ENCODE results near the gene IL13RA1.
"Not testable (repeated sequence)": the region's sequence is repeated elsewhere in the genome, so short reads cannot be mapped to it uniquely, and the experiment has no call there.

IL13RA1 gene

GRCh38 chrX:118795528-118796280, 68.3 kb downstream of the IL13RA1 start:
- no peak for DNase-seq

DNA sequence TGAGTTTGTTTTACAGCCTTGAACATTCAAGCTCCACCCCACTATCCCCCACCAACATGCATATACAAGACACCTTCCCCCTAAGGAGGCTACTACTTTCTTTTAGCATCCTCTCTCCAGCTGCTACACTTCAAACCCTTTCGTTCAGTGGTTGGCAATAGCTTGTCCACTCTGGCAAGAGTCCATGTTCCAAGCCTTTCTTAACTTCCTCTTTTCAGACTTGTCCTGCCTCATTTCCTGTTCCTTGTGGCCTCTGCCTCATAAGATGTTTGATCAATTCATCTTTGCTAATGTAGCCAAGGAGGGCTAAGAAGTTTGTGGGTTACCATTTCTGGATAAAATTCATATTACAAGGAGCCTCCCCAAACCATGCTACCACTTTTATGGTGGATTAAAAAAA, 75.5 kb downstream of the IL13RA1 start:
- DNase-seq, result peak; percentile 37

GRCh38 chrX:118807151-118808017, 80.0 kb downstream of the IL13RA1 start:
- peak; percentile 37 for DNase-seq

GRCh38 chrX:118817257-118817656, 89.9 kb downstream of the IL13RA1 start:
- DNase-seq, result not testable (repeated sequence)

DNA sequence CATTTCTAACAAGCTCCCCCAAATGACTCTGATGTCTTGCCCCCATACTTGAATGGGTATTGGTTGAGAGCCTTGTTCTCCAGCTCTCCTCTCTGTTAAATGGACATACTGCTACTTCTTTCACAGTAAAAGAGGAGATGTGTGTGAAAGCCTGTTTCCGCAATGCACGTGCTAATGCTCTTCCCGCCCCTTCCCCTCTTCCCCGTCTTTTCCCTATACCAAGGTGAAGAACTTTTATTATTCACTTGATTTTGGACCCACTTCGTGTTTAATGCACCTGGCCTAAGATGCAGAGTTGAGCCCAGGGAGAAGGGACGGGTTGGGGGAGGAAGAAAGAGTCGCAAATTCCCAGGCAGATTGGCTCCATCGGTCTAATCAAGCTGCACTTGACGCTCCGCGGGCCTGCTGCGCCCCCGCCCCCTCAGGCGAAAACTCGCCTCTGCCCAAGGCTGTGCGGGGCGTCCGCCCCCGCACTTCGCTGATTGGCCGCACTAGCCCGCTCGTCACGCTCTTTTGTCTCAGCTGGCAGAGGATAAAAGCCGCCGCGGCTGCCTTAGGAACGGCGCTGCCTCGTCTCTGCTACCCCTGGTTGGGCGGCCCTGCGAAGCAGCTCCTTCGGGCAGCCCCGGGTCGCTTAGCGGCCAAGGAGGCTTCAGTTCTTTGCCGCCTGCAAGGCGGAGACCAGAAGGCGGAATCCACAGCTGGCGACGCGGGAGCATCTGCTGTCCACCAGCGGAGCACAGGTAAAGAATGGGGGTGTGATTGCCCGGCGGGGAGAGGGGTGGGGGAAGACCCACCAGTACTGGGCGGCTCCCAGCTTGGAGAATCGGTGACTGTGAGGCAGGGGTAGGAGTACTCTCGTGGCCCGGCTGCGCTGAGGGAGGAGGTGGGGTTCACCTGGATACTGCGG, 96.1 kb downstream of the IL13RA1 start, which contains the start of gene ZCCHC12:
Gene ZCCHC12, plus strand, starts transcription at position 562 of the 910 bp plus-strand sequence. CDS start 1,421 bp downstream, outside the sequence.
- DNase-seq, result no peak

GRCh38 chrX:118824173-118824730, 96.8 kb downstream of the IL13RA1 start:
- DNase-seq, result no peak

- DNase-seq, result no peak
Measured at GRCh38 chrX:118825227-118825626, 97.8 kb downstream of the IL13RA1 start.

- no peak for DNase-seq
Measured at GRCh38 chrX:118839334-118839958, 112.0 kb downstream of the IL13RA1 start.
